ENCODE data around the gene FAM98B.

DNA sequence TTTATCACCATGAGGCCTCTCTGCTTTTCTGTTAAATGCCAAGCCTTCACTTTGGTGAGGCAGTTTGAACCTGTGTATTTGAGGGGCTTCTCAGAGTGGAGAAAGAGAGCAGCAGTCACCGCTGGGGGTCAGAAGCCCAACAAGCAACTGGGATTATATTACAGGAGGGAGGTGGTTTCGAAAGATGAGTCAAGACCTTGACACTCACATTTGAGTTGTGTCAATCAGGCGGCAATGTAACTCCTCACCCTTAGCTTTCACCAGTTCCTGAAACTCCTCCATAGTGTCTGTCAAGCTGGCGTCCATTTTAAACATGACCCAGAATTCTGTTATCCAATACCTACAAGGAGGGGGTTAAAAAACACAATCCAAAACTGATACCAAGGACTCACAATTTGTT is 64.2 kb downstream of the FAM98B start:
- no peak for TF ChIP-seq SP1 (CRISPR knock-in tag; IDR thresholded peaks at IDR 0.05)
- no peak for TF ChIP-seq STAT5A (IDR thresholded peaks at IDR 0.05; ENCODE audit: borderline replicate concordance, low read length)
- no peak for TF ChIP-seq E2F4 (CRISPR knock-in tag; IDR thresholded peaks at IDR 0.05; ENCODE audit: low read depth)
- no peak for TF ChIP-seq FIP1L1 (IDR thresholded peaks at IDR 0.05; ENCODE audit: low read depth, low read length, poor library complexity, severe bottlenecking)
- TF ChIP-seq ZNF23 (CRISPR knock-in tag; IDR thresholded peaks at IDR 0.05): no peak
